Neuronal stem cell (in vitro differentiated cells): ENCODE measurements around the gene TOGARAM1.

Experiments
- DNase-seq: peaks from one replicate; pipeline ENCODE4 v3.0.0-alpha.2; 2013; ENCODE audit warnings: low spot score
- H2AFZ ChIP-seq: one replicate; pipeline ENCODE4 v1.6.1; 2013; ENCODE audit warnings: mild to moderate bottlenecking, low read length, inconsistent platforms
- H2AK5ac ChIP-seq: 2 replicates; pipeline ENCODE4 v1.6.1; 2013; ENCODE audit warnings: low read depth, mild to moderate bottlenecking, inconsistent platforms, low read length, moderate library complexity, mixed read lengths
- H2BK120ac ChIP-seq: 2 replicates; pipeline ENCODE4 v1.6.1; 2013; ENCODE audit warnings: low read depth, mild to moderate bottlenecking, inconsistent platforms, low read length, moderate library complexity, mixed read lengths
- H2BK12ac ChIP-seq: one replicate; pipeline ENCODE4 v1.6.1; 2013; ENCODE audit warnings: low read length, inconsistent platforms
- H2BK15ac ChIP-seq: 2 replicates; pipeline ENCODE4 v1.6.1; 2013; ENCODE audit warnings: mild to moderate bottlenecking, low read length, inconsistent platforms, mixed read lengths
- H2BK5ac ChIP-seq: one replicate; pipeline ENCODE4 v1.6.1; 2013; ENCODE audit warnings: inconsistent platforms, mild to moderate bottlenecking, low read length, moderate library complexity
- H3K14ac ChIP-seq: one replicate; pipeline ENCODE4 v1.6.1; 2013; ENCODE audit warnings: low read length, inconsistent platforms
- H3K18ac ChIP-seq: 2 replicates; pipeline ENCODE4 v1.6.1; 2013; ENCODE audit warnings: low read length, inconsistent platforms
- H3K23ac ChIP-seq: 2 replicates; pipeline ENCODE4 v1.6.1; 2013; ENCODE audit warnings: low read depth, mild to moderate bottlenecking, mixed read lengths, low read length, inconsistent platforms; ENCODE audit not compliant: poor library complexity
- H3K27ac ChIP-seq: replicated peaks from 3 replicates; pipeline ENCODE4 v1.5.1; 2013; ENCODE audit warnings: low read length, inconsistent platforms
- H3K27me3 ChIP-seq, 3 experiments: 2 replicates each; pipeline ENCODE4 v1.6.1; 2013; ENCODE audit warnings: low read length in 3 of 3, mild to moderate bottlenecking in 2 of 3, inconsistent platforms in 1 of 3, low read depth in 1 of 3, mixed read lengths in 1 of 3, moderate library complexity in 1 of 3; ENCODE audit not compliant: control insufficient read depth in 3 of 3, insufficient read depth in 3 of 3
- H3K36me3 ChIP-seq, 2 donors: replicated peaks in 1 of 2; 2 replicates each; pipeline ENCODE4 v1.6.1; 2013; ENCODE audit warnings: low read length in 2 of 2; ENCODE audit not compliant: control insufficient read depth in 2 of 2, insufficient read depth in 2 of 2
- H3K4ac ChIP-seq: 2 replicates; pipeline ENCODE4 v1.6.1; 2013; ENCODE audit warnings: inconsistent platforms, mild to moderate bottlenecking, low read length, moderate library complexity
- H3K4me1 ChIP-seq, 2 donors: 1 replicate in 1 of 2; 2 replicates in 1 of 2; pipeline ENCODE4 v1.6.1; 2013; ENCODE audit warnings: low read length in 2 of 2, low read depth in 1 of 2; ENCODE audit not compliant: control insufficient read depth in 2 of 2, insufficient read depth in 1 of 2
- H3K4me2 ChIP-seq: one replicate; pipeline ENCODE4 v1.6.1; 2013; ENCODE audit warnings: mild to moderate bottlenecking, low read length, inconsistent platforms; ENCODE audit not compliant: insufficient read depth, poor library complexity, severe bottlenecking
- H3K4me3 ChIP-seq, 2 donors: 2 replicates each; pipeline ENCODE4 v1.5.1; 2013; ENCODE audit warnings: low read length in 2 of 2, mild to moderate bottlenecking in 2 of 2, inconsistent platforms in 1 of 2, moderate library complexity in 1 of 2
- H3K79me1 ChIP-seq: one replicate; pipeline ENCODE4 v1.6.1; 2013; ENCODE audit warnings: low read depth, mild to moderate bottlenecking, inconsistent platforms, low read length, moderate library complexity
- H3K9ac ChIP-seq: one replicate; pipeline ENCODE4 v1.6.1; 2013; ENCODE audit warnings: mild to moderate bottlenecking, low read depth, low read length, inconsistent platforms; ENCODE audit not compliant: poor library complexity
- H3K9me3 ChIP-seq, 2 donors: replicated peaks in 1 of 2; 2 replicates each; pipeline versions ENCODE3 to v1.6.1; 2013; ENCODE audit warnings: low read length in 2 of 2, mild to moderate bottlenecking in 2 of 2, inconsistent platforms in 1 of 2, low read depth in 1 of 2, mixed read lengths in 1 of 2, moderate library complexity in 1 of 2; ENCODE audit not compliant: control insufficient read depth in 2 of 2, insufficient read depth in 1 of 2
- H4K8ac ChIP-seq: one replicate; pipeline ENCODE4 v1.6.1; 2013; ENCODE audit warnings: low read depth, mild to moderate bottlenecking, inconsistent platforms, low read length, moderate library complexity
- H4K91ac ChIP-seq: one replicate; pipeline ENCODE4 v1.6.1; 2013; ENCODE audit warnings: low read length, low read depth, mild to moderate bottlenecking, inconsistent platforms; ENCODE audit not compliant: poor library complexity
- WGBS, 2 donors: extraction: QIAGEN DNeasy Blood & Tissue Kit; methylation state at CpG; one replicate each; pipeline ENCODE4 v1.1.7; 2013; ENCODE audit warnings: missing lambda C conversion rate in 2 of 2, mixed read lengths in 1 of 2; ENCODE audit not compliant: insufficient read length in 2 of 2, insufficient replicate concordance in 1 of 2; ENCODE audit errors: extremely low coverage in 2 of 2; 5-methylcytosine and 5-hydroxymethylcytosine counted together

TOGARAM1 gene

DNA sequence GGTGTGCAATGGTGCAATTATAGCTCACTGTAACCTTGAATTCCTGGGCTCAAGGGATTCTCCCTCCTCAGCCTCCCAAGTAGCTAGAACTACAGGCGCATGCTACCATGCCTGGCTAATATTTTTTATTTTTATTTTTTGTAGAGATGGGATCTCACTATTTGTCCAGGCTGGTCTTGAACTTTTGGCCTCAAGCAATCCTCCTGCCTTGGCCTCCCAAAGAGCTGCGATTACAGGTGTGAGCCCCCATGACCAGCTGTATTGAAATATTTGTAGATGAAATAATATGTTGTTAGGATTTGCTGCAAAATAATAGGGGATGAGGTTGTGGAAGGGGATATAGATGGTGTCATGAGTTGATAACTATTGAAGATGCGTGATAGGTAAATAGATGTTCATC lies 5.1 kb upstream of the TOGARAM1 start:
- H3K14ac ChIP-seq, result no peak overlapping the region
- H3K23ac ChIP-seq, result no peak overlapping the region
- no peak overlapping the region for H2BK120ac ChIP-seq
- no peak overlapping the region for H3K4ac ChIP-seq
- H3K27ac ChIP-seq, result no peak overlapping the region
- H4K8ac ChIP-seq, result no peak overlapping the region
- H3K4me3 ChIP-seq, result no peak overlapping the region
- H3K27me3 ChIP-seq, result no peaks in the 10 kb centered on the region
- no peak overlapping the region for H2BK15ac ChIP-seq
- no peak for DNase-seq
- H2AFZ ChIP-seq, result no peak overlapping the region
- H2BK5ac ChIP-seq, result no peak overlapping the region
- no peak overlapping the region for H3K4me2 ChIP-seq
- WGBS, 2 donors, result 100% methylated on average over 1 of the region's 3 CpGs; no CpG with 5 or more reads in 1 of the 2 donors
- no peak overlapping the region for H4K91ac ChIP-seq
- H3K36me3 ChIP-seq, result peaks cover 0 to 5% of the 10 kb centered on the region in 2 donors
- H2AK5ac ChIP-seq, result no peak overlapping the region
- H3K79me1 ChIP-seq, result peaks cover 2% of the 10 kb centered on the region
- H3K4me1 ChIP-seq, result peaks cover 0 to 3% of the 10 kb centered on the region in 2 donors
- H3K18ac ChIP-seq, result no peak overlapping the region
- H2BK12ac ChIP-seq, result no peak overlapping the region
- H3K9me3 ChIP-seq, result no peaks in the 10 kb centered on the region
- no peak overlapping the region for H3K9ac ChIP-seq

DNA sequence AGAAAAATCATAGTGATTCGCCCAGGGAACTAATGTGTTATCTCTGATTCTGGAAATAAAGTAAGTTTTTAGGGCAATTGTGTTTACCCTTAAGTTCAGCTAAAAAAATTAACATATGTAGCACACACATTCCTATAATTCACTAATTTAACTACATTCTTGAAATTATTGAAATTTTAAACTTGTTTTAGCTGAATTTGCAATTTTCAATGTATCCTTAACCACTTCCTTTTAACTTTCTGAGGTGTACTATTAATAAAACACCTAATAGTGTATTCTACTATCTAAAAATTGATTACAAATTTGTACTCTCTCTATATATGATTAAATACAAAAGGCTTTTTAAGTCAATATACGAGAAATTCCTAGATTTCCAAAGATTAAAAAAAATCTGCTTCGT lies 2.5 kb upstream of the TOGARAM1 start:
- H3K4me1 ChIP-seq, result peaks cover 3 to 8% of the 10 kb centered on the region in 2 donors
- H2BK120ac ChIP-seq, result no peak overlapping the region
- H3K4me3 ChIP-seq, result peak overlapping the region in 1 of 2 donors; percentile 77
- no peak overlapping the region for H2BK5ac ChIP-seq
- H2AK5ac ChIP-seq, result no peak overlapping the region
- H3K4me2 ChIP-seq, result no peak overlapping the region
- H3K9ac ChIP-seq, result no peak overlapping the region
- no peak overlapping the region for H3K14ac ChIP-seq
- whole genome bisulfite sequencing, 2 donors, result no CpG with 5 or more reads among the region's 3 CpGs
- H3K79me1 ChIP-seq, result no peaks in the 10 kb centered on the region
- no peak overlapping the region for H3K27ac ChIP-seq
- H3K27me3 ChIP-seq, result no peaks in the 10 kb centered on the region
- DNase-seq, result no peak
- no peak overlapping the region for H2BK15ac ChIP-seq
- H2BK12ac ChIP-seq, result no peak overlapping the region
- H4K91ac ChIP-seq, result no peak overlapping the region
- no peak overlapping the region for H3K23ac ChIP-seq
- H3K9me3 ChIP-seq, result no peaks in the 10 kb centered on the region
- no peak overlapping the region for H2AFZ ChIP-seq
- no peak overlapping the region for H3K4ac ChIP-seq
- H3K18ac ChIP-seq, result no peak overlapping the region
- no peaks in the 10 kb centered on the region for H3K36me3 ChIP-seq
- no peak overlapping the region for H4K8ac ChIP-seq

DNA sequence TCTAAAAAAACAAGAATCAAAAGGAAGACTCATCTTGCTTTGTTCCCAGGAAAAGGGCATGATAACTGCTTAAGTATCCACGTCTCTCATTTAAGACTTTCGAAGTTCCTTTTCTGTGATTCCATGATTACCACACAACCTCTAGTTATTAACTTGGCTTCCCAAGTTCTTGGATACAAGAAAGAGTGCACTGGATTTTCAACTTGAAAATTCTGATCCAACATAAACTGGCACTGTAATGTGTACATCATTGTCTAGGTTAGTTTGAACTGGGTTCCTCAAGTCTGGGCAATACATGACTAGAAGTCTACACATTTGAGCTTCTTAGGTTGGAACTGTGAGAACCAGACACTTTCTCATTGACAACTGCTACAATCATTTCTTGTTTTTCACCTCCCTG lies 1.8 kb upstream of the TOGARAM1 start:
- Histone ChIP-seq H3K36me3 (no peaks in the 10 kb centered on the region), H2BK120ac (no peak overlapping the region), H3K27me3 (no peaks in the 10 kb centered on the region), H3K4ac (no peak overlapping the region), H3K18ac (no peak overlapping the region), H2BK12ac (no peak overlapping the region), H3K23ac (no peak overlapping the region), H3K14ac (no peak overlapping the region), H3K79me1 (no peaks in the 10 kb centered on the region), H2BK15ac (no peak overlapping the region), H4K91ac (no peak overlapping the region), H4K8ac (no peak overlapping the region), H2AFZ (peak overlapping the region; percentile 27), H2AK5ac (no peak overlapping the region), H3K9me3 (no peaks in the 10 kb centered on the region), H3K4me1 (peaks cover 3 to 8% of the 10 kb centered on the region in 2 donors), H3K4me3 (peak overlapping the region in 1 of 2 donors; percentile 77), H3K27ac (no peak overlapping the region), H3K4me2 (no peak overlapping the region), H3K9ac (no peak overlapping the region), H2BK5ac (no peak overlapping the region)
- no peak for DNase-seq
- WGBS, 2 donors, result no CpG with 5 or more reads among the region's 2 CpGs

DNA sequence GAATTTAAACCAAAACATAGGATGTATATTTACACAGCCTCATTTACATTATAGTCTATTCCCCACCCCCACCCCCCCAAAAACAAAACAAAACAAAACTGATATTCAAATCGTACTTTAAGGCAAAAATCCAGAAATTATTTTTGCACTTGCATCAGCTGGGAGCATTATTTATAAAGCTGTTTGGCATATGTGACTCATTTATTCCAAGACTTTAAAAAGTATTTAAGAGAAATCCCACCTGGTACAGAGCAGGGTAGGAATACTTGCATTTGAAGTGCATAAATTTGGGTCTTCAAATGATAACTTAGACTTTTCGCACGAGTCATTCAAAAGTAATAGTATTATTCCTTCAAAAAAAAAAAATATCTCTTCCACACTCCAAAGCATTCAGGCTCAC lies 1.3 kb upstream of the TOGARAM1 start:
- Histone ChIP-seq H3K27me3 (no peaks in the 10 kb centered on the region), H3K9ac (no peak overlapping the region), H3K4me1 (peaks cover 3 to 10% of the 10 kb centered on the region in 2 donors), H2AK5ac (no peak overlapping the region), H3K36me3 (no peaks in the 10 kb centered on the region), H3K18ac (no peak overlapping the region), H3K27ac (no peak overlapping the region), H2AFZ (peak overlapping the region; percentile 81), H3K4me3 (peak overlapping the region; percentile 77 to 92), H3K4me2 (peak overlapping the region; percentile 43), H2BK12ac (no peak overlapping the region), H4K8ac (no peak overlapping the region), H3K9me3 (no peaks in the 10 kb centered on the region), H3K79me1 (no peaks in the 10 kb centered on the region), H3K4ac (no peak overlapping the region), H4K91ac (no peak overlapping the region), H3K14ac (no peak overlapping the region), H3K23ac (no peak overlapping the region), H2BK5ac (no peak overlapping the region), H2BK15ac (no peak overlapping the region), H2BK120ac (no peak overlapping the region)
- no peak for DNase-seq
- 100% methylated on average over 1 of the region's 3 CpGs; no CpG with 5 or more reads in 1 of the 2 donors for WGBS, 2 donors
